ENCODE measurements around the gene IL1F10.

GRCh38 chr2:113111823-113112287, 44.1 kb downstream of the IL1F10 start:
- TF ChIP-seq CTCF (IDR thresholded peaks at IDR 0.05; ENCODE audit: insufficient read depth, low read length) (no peak), GABPA (IDR thresholded peaks at IDR 0.05; ENCODE audit: low read depth) (no peak), POLR2AphosphoS5 (IDR thresholded peaks at IDR 0.05; ENCODE audit: low read depth) (no peak), REST (IDR thresholded peaks at IDR 0.05; ENCODE audit: insufficient replicate concordance, low read depth) (no peak)

Measured in HL-60 (cell line).